ENCODE measurements around the gene DMAC2L.

GRCh38 chr14:50345846-50346422, 33.8 kb downstream of the DMAC2L start:
- TF ChIP-seq CTCF (IDR thresholded peaks at IDR 0.05) (no peak), POLR2AphosphoS5 (IDR thresholded peaks at IDR 0.05) (no peak), POLR2A (IDR thresholded peaks at IDR 0.05) (no peak)
